SH-SY5Y (cell line): Measurements from ENCODE around the gene ARL10.

ENCODE experiments used
- GATA2 ChIP-seq: IDR thresholded peaks from 2 replicates; pipeline ENCODE4 v1.6.1; 2011; ENCODE audit warnings: mild to moderate bottlenecking, low read depth, low read length
- GATA3 ChIP-seq: IDR thresholded peaks from 2 replicates; pipeline ENCODE4 v1.6.1; 2011; ENCODE audit warnings: low read depth, mild to moderate bottlenecking, low read length, moderate library complexity

DNA sequence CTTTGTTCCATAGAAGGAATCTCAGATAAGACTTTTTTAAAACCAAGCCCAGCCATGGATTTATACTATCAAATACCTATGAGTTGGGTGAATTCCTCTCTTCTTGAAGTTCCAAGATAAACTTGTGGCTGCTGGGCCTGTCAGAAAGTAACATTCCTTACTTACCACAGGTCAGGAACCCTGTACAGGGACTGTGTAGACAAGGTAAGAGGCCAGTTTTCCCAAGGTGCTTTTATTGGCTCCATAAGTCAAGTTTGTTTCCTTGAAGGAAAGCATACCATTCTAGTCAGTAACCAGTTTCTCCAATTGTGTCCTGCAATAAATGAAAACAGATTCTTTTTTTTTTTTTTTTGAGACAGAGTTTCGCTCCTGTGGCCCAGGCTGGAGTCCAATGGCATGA is 59.9 kb downstream of the ARL10 start:
- TF ChIP-seq GATA2, result no peak
- TF ChIP-seq GATA3, result no peak
